GM19043 (cell line): ENCODE data around the gene NCOA5.
A peak's percentile ranks its signal among the peaks of the same experiment; 100 is the strongest.

Experiments used
- ATAC-seq: cut with Tn5 transposase; IDR thresholded peaks from one replicate; pipeline ENCODE4 v1.9.1; 2021; ENCODE audit warnings: low read depth; ENCODE audit not compliant: unreplicated experiment

Gene NCOA5

GRCh38 chr20:46022411-46023147 lies 67.2 kb downstream of the NCOA5 start:
- no peak for ATAC-seq

GRCh38 chr20:46021361-46022359 lies 68.1 kb downstream of the NCOA5 start:
- ATAC-seq, result no peak

GRCh38 chr20:46020555-46020954 lies 69.2 kb downstream of the NCOA5 start:
- ATAC-seq, result no peak

- ATAC-seq, result no peak
Observed at GRCh38 chr20:46018611-46019010, 71.2 kb downstream of the NCOA5 start.

- ATAC-seq, result no peak
Observed at GRCh38 chr20:46018112-46018511, 71.7 kb downstream of the NCOA5 start.

- no peak for ATAC-seq
Observed at GRCh38 chr20:46017272-46017671, 72.5 kb downstream of the NCOA5 start.

GRCh38 chr20:46014517-46015396 lies 75.0 kb downstream of the NCOA5 start:
- no peak for ATAC-seq

GRCh38 chr20:46013829-46014516 lies 75.8 kb downstream of the NCOA5 start:
- peak; percentile 74 for ATAC-seq

- no peak for ATAC-seq
Observed at GRCh38 chr20:46013322-46013828, 76.4 kb downstream of the NCOA5 start.

- ATAC-seq, result no peak
Observed at GRCh38 chr20:46012921-46013320, 76.8 kb downstream of the NCOA5 start.

- no peak for ATAC-seq
Observed at GRCh38 chr20:46011631-46012482, 77.9 kb downstream of the NCOA5 start.
